SK-N-SH treated with all-trans-retinoic acid at 6 μM for 48 hours (cell line): ENCODE measurements around the gene RNU1-2.
"Not testable (repeated sequence)": the region's sequence is repeated elsewhere in the genome, so short reads cannot be mapped to it uniquely, and the experiment has no call there.

Experiments used
- ARNTL ChIP-seq: fragments of 450-650 bp; formaldehyde crosslinking; IDR thresholded peaks from 2 replicates; pipeline ENCODE4 v1.5.0; 2020; ENCODE audit warnings: low read depth, mild to moderate bottlenecking, moderate library complexity, borderline replicate concordance
- BACH2 ChIP-seq: fragments of 250-450 bp; sonication (Bioruptor Pico); IDR thresholded peaks from 2 replicates; pipeline ENCODE4 v1.9.0; 2021; ENCODE audit warnings: mild to moderate bottlenecking, borderline replicate concordance
- ISL1 ChIP-seq: fragments of 250-450 bp; sonication (Bioruptor Pico); IDR thresholded peaks from 2 replicates; pipeline ENCODE4 v2.1.2; 2022; ENCODE audit warnings: mild to moderate bottlenecking, moderate library complexity
- TOX ChIP-seq: fragments of 250-450 bp; sonication (Bioruptor Pico); IDR thresholded peaks from 2 replicates; pipeline ENCODE4 v1.8.0; 2021; ENCODE audit warnings: mild to moderate bottlenecking, moderate library complexity, borderline replicate concordance
- ZFP30 ChIP-seq: fragments of 450-650 bp; formaldehyde crosslinking; IDR thresholded peaks from 2 replicates; pipeline ENCODE4 v1.5.0; 2022; ENCODE audit warnings: mild to moderate bottlenecking, moderate library complexity
- ZNF8 ChIP-seq: fragments of 450-650 bp; formaldehyde crosslinking; IDR thresholded peaks from 2 replicates; pipeline ENCODE4 v1.5.0; 2020; ENCODE audit warnings: mild to moderate bottlenecking, moderate library complexity
- TF ChIP-seq, protein P1 (sequence below): fragments of 250-450 bp; sonication (Bioruptor Pico); IDR thresholded peaks from 2 replicates; pipeline ENCODE4 v1.5.1; 2020; ENCODE audit warnings: low read depth, mild to moderate bottlenecking, moderate library complexity
- TF ChIP-seq, protein P2 (sequence below): fragments of 250-450 bp; sonication (Bioruptor Pico); IDR thresholded peaks from 2 replicates; pipeline ENCODE4 v1.8.0; 2020; ENCODE audit warnings: mild to moderate bottlenecking, moderate library complexity, borderline replicate concordance
- TF ChIP-seq, protein P3 (sequence below): fragments of 250-450 bp; sonication (Bioruptor Pico); IDR thresholded peaks from 2 replicates; pipeline ENCODE4 v1.5.1; 2021; ENCODE audit warnings: mild to moderate bottlenecking, moderate library complexity

- TF ChIP-seq ARNTL; ZFP30 (CRISPR knock-in tag); ISL1; ZNF8; BACH2 (CRISPR knock-in tag); TOX (CRISPR knock-in tag): not testable (repeated sequence)
- TF ChIP-seq, protein P1, sequence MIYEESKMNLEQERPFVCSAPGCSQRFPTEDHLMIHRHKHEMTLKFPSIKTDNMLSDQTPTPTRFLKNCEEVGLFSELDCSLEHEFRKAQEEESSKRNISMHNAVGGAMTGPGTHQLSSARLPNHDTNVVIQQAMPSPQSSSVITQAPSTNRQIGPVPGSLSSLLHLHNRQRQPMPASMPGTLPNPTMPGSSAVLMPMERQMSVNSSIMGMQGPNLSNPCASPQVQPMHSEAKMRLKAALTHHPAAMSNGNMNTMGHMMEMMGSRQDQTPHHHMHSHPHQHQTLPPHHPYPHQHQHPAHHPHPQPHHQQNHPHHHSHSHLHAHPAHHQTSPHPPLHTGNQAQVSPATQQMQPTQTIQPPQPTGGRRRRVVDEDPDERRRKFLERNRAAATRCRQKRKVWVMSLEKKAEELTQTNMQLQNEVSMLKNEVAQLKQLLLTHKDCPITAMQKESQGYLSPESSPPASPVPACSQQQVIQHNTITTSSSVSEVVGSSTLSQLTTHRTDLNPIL (CRISPR knock-in tag), result not testable (repeated sequence)
- TF ChIP-seq, protein P2, sequence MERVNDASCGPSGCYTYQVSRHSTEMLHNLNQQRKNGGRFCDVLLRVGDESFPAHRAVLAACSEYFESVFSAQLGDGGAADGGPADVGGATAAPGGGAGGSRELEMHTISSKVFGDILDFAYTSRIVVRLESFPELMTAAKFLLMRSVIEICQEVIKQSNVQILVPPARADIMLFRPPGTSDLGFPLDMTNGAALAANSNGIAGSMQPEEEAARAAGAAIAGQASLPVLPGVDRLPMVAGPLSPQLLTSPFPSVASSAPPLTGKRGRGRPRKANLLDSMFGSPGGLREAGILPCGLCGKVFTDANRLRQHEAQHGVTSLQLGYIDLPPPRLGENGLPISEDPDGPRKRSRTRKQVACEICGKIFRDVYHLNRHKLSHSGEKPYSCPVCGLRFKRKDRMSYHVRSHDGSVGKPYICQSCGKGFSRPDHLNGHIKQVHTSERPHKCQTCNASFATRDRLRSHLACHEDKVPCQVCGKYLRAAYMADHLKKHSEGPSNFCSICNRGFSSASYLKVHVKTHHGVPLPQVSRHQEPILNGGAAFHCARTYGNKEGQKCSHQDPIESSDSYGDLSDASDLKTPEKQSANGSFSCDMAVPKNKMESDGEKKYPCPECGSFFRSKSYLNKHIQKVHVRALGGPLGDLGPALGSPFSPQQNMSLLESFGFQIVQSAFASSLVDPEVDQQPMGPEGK (CRISPR knock-in tag), result not testable (repeated sequence)
- TF ChIP-seq, protein P3, sequence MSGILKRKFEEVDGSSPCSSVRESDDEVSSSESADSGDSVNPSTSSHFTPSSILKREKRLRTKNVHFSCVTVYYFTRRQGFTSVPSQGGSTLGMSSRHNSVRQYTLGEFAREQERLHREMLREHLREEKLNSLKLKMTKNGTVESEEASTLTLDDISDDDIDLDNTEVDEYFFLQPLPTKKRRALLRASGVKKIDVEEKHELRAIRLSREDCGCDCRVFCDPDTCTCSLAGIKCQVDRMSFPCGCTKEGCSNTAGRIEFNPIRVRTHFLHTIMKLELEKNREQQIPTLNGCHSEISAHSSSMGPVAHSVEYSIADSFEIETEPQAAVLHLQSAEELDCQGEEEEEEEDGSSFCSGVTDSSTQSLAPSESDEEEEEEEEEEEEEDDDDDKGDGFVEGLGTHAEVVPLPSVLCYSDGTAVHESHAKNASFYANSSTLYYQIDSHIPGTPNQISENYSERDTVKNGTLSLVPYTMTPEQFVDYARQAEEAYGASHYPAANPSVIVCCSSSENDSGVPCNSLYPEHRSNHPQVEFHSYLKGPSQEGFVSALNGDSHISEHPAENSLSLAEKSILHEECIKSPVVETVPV (CRISPR knock-in tag), result not testable (repeated sequence)
Observed at GRCh38 chr1:16866926-16867707, 28.7 kb upstream of the RNU1-2 start.
